Skeletal muscle satellite cell (primary cell): ENCODE measurements around the gene INF2. TPM values are rescaled to one million over a fixed set of nuclear protein-coding genes. Genes with fewer than 3 reads are reported as not detected.
A peak's percentile ranks its signal among the peaks of the same experiment; 100 is the strongest.

ENCODE experiments used
- H3K27me3 ChIP-seq: 2 replicates; pipeline ENCODE4 v1.7.0; 2013; ENCODE audit warnings: low read length; ENCODE audit not compliant: control insufficient read depth, insufficient read depth
- H3K36me3 ChIP-seq: 2 replicates; pipeline ENCODE4 v1.7.0; 2013; ENCODE audit warnings: mild to moderate bottlenecking, control low read depth, low read length; ENCODE audit not compliant: insufficient read depth
- H3K4me1 ChIP-seq: 2 replicates; pipeline ENCODE4 v1.7.0; 2013; ENCODE audit warnings: low read length; ENCODE audit not compliant: control insufficient read depth, insufficient read depth
- H3K4me2 ChIP-seq: 2 replicates; pipeline ENCODE4 v1.7.0; 2013; ENCODE audit warnings: mild to moderate bottlenecking, low read length
- H3K4me3 ChIP-seq: 2 replicates; pipeline ENCODE4 v1.7.0; 2013; ENCODE audit warnings: low read length
- H3K9ac ChIP-seq: 2 replicates; pipeline ENCODE4 v1.7.0; 2013; ENCODE audit warnings: mild to moderate bottlenecking, low read depth, low read length, moderate library complexity
- H3K9me3 ChIP-seq: replicated peaks from 2 replicates; pipeline ENCODE4 v1.7.0; 2013; ENCODE audit warnings: mild to moderate bottlenecking, control low read depth, low read length
- total RNA-seq: library from RNA; depleted of rRNA; stranded (reverse); fragments of >200 nt; gene quantifications from 2 replicates; pipeline ENCODE4 v1.2.3, GENCODE V29; 2012; rRNA removed

INF2 gene
- 52.5 and 54.0 TPM in 2 replicates for total RNA-seq

DNA sequence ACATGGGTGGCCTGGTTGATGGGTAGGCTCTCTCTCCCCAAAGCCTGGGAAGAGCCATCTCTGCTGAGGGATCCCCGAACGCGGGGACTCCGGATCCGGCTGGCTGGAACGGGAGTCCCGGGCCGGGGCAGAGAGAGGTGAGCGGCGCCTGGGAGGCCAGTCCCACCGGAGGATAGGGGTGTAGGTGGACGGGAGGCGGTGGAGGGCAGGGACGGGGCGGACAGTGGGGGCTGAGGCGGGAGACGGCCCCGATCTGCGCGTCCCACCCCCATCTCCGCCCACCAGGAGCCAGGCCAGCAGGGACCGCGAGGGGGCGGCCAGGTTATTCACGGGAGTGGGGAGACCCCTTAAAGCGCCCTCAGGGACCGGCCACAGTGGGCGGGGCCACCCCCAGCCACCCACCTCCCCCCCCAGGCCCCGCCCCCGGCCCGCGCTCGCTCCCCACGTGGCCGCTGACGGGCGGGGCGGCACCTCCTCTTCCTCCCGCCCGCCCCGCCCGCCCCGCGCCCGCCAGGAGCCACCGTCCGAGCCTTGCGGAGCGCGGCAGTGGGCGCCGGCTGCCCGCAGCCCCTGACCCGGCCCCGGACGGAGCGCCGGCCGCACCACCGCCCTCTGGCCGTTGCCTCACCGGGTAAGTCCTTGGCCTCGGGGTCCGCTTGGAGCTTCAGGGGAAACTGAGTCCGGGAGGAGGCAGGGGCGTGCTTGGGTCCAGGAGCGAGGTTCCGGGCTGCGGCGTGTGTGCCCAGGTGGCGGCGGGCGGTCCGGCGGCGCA lies at the start of gene INF2:
TSS of gene INF2 (plus strand) at position 510 of the 772 bp plus-strand sequence. CDS start 11,748 bp downstream, outside the sequence.
- H3K9me3 ChIP-seq: no peaks in the 10 kb centered on the region
- no peaks in the 10 kb centered on the region for H3K27me3 ChIP-seq
- peak within 1 kb of the TSS; percentile 90 for H3K9ac ChIP-seq
- H3K4me2 ChIP-seq: peak within 1 kb of the TSS; percentile 97
- peaks cover 63% of the 10 kb centered on the region for H3K4me1 ChIP-seq
- peaks cover 37% of the 10 kb centered on the region for H3K36me3 ChIP-seq
- H3K4me3 ChIP-seq: peak within 1 kb of the TSS; percentile 95

DNA sequence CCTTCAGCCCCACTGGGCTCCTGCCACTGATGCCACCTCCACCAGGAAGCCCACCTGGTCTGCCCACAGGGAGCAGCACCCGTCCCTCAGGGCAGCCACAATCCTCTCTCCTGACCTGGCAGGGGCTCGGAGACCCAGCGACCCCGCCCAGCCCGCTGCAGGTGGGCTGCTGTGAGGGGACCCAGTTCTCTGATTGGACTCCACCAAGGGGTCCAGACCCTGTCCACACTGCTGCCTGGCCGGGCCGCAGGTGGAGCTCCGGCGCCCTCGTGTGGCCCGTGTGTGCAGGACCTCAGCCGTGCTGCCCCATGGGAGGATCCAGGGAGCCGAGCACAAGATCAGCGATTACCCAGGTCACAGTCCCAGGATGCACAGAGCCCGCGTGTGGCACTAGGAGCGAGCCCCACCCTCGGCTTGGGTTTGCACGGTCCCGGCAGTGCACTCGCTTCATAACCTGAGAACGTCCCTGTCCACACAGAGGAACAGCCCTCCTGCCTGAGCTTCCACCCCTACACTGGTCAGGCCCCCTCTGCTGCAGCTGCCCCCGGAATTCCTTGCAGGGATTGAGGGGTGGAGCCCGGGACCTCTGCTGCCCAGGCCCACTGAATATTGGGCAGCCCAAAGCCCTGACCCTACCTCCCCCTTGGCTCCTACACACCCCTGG lies 49.4 kb upstream of the INF2 start:
- H3K4me1 ChIP-seq: no peaks in the 10 kb centered on the region
- no peak overlapping the region for H3K4me3 ChIP-seq
- H3K9ac ChIP-seq: no peak overlapping the region
- H3K9me3 ChIP-seq: no peaks in the 10 kb centered on the region
- no peaks in the 10 kb centered on the region for H3K36me3 ChIP-seq
- peaks cover 27% of the 10 kb centered on the region for H3K27me3 ChIP-seq
- H3K4me2 ChIP-seq: no peak overlapping the region

DNA sequence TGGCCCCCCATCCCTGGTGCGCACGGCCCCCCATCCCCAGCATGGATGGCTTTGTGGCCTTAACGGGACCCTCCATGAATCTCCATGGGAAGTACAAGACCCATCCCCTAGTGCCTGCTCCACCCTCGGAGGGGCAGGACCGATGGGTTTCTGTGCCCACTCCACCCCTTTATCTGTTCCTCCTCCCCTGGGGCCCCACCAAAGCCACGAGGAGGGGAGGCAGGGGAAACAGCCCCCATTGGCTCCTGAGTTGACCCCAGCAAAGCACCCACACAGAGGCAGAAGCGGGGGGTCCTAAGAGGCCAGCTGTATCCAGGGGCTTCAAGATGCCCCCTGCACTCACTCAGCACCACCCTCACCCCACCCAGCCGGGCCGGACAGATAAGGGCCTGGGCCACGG lies 48.7 kb upstream of the INF2 start:
- no peaks in the 10 kb centered on the region for H3K9me3 ChIP-seq
- no peaks in the 10 kb centered on the region for H3K36me3 ChIP-seq
- no peaks in the 10 kb centered on the region for H3K4me1 ChIP-seq
- H3K27me3 ChIP-seq: peaks cover 31% of the 10 kb centered on the region
- H3K9ac ChIP-seq: no peak overlapping the region
- no peak overlapping the region for H3K4me2 ChIP-seq
- H3K4me3 ChIP-seq: no peak overlapping the region

DNA sequence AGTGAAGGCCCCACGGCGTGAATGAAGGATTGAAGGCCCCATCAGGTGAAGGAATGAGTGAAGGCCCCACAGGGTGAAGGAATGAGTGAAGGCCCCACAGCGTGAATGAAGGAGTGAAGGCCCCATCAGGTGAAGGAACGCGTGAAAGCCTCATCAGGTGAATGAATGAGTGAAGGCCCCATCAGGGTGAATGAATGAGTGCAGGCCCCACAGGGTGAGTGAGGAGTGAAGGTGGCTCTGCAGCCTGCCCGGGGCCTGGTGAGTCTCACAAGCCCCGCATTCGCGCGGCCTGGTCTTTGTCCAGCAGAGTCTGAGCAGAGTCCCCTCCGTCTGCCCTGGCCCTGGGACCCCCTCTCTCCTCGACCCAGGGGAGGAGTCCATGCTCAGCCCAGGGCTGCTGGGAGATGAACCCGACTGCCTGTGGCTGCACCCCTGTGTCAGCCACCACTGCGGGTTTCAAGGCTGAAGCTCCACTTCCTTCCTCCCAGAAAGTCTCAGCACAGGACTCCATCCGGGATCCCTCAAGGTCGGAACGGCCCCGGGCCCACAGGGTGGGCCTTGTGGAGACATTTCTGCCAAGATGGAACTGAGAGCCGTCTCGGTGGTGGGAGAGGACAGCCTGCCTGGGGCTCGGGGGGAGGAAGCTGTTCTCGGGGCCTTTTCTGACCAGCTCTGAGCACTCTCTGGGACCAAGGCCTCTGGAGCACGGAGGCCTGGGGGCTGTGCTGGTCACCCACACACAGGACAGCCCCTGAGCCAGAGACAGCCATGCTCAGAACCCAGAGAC lies 47.5 kb upstream of the INF2 start:
- H3K27me3 ChIP-seq: peaks cover 31% of the 10 kb centered on the region
- no peak overlapping the region for H3K9ac ChIP-seq
- no peak overlapping the region for H3K4me2 ChIP-seq
- no peaks in the 10 kb centered on the region for H3K9me3 ChIP-seq
- H3K4me1 ChIP-seq: no peaks in the 10 kb centered on the region
- H3K36me3 ChIP-seq: no peaks in the 10 kb centered on the region
- no peak overlapping the region for H3K4me3 ChIP-seq

DNA sequence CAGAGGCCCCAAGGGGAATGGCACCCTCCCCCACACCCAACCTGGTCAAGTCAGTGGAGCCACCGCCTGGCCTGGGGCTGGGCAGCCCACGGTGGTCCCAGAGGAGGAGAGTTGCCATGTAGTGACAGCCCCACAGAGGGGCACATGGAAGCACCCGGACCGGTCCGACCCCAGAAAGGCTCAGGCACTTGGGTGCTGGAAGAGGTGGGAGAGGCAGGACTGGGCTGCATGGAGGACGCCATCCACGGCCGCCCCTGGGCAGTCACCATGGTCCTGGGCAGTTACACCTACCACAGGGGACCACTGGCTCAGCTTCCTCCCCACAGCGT lies 46.9 kb upstream of the INF2 start:
- H3K9ac ChIP-seq: no peak overlapping the region
- no peak overlapping the region for H3K4me3 ChIP-seq

DNA sequence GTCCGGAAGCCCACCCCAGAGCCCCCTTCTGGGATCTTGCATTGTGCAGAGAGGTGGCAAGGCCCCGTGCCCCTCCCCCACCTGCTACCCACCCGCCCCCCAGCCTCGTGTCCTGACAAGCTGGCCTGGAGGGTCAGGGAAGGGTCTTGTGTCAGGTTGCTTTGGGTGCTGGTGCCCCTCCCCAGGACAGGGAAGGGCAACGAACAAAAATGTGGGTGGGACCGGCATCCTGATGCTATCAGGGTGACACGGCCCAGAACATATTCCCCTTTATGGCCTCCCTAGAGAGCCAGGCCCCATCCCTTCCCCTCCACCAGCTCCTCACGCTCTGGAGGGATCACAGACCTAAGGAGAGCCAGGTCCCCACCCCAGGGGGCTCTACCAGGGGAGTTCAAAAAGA lies 46.1 kb upstream of the INF2 start:
- Histone ChIP-seq H3K4me2 (no peak overlapping the region), H3K27me3 (peaks cover 24% of the 10 kb centered on the region)

More for the DNA sequence above, 46.9 kb upstream of the INF2 start:
- Histone ChIP-seq H3K36me3 (no peaks in the 10 kb centered on the region), H3K27me3 (peaks cover 30% of the 10 kb centered on the region), H3K4me1 (no peaks in the 10 kb centered on the region), H3K9me3 (no peaks in the 10 kb centered on the region), H3K4me2 (no peak overlapping the region)

DNA sequence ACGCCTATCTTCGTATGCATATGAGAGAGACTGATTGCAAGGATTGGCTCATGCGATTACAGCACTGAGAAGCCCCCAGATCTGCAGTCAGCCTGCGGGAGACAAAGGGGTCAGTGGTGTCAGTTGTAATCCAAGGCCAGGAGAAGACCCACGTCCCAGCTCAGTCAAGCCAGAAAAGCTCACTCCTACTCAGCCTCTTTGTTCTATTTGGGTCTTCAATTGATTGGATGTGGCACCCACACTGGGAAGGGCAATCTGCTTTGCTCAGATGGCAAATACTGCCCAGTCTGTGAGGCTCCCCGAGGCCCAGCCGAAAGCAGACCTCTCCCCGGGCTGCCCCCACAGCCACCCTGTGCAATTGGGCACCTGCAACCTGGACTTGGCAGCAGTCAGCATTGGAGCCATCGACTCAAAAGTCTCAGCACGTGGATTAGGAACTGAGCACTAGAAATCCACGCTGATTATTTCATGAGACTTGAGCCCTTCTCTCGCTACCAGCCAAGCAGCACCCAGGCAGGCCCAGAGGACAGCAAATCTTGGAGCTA lies 45.3 kb upstream of the INF2 start:
- no peaks in the 10 kb centered on the region for H3K36me3 ChIP-seq
- no peak overlapping the region for H3K4me2 ChIP-seq
- H3K4me3 ChIP-seq: no peak overlapping the region
- no peaks in the 10 kb centered on the region for H3K4me1 ChIP-seq
- no peak overlapping the region for H3K9ac ChIP-seq
- no peaks in the 10 kb centered on the region for H3K9me3 ChIP-seq
- peaks cover 16% of the 10 kb centered on the region for H3K27me3 ChIP-seq

More for the DNA sequence above, 46.1 kb upstream of the INF2 start:
- H3K9me3 ChIP-seq: no peaks in the 10 kb centered on the region
- no peaks in the 10 kb centered on the region for H3K4me1 ChIP-seq
- H3K4me3 ChIP-seq: no peak overlapping the region
- H3K9ac ChIP-seq: no peak overlapping the region
- H3K36me3 ChIP-seq: no peaks in the 10 kb centered on the region

DNA sequence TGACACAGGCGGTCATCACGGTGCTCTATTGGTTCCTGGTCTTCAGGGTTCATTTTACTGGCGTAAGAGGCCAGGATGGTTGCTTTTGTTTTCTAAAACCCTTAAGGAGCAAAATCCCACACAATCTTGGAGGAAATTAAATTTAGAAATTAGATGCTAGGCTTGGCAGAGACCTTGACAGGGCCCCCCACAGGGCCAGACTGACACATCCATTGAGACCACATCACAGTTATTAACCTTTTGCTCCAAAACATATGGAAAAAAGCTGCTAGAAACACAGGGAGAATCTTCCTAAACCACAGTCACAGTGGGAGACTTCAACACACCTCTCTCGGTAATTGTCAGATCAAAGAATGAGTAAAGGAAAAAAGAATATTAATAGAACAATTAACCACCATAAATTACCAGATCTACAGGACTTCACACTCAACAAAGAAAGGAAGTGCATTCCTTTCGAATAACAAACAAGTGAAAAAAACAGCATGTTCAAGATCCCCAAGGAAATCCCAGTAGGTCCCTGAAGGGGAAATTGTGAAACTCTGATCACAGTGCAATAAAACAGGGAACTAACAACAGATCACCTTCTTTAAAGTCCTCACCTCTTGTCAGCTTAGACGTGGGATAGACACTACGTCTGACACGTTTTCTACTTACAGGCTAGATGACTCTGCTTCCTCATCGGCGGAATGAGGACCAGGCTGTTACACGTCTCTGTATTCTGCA lies 44.6 kb upstream of the INF2 start:
- Histone ChIP-seq H3K4me1 (no peaks in the 10 kb centered on the region), H3K36me3 (no peaks in the 10 kb centered on the region), H3K27me3 (peaks cover 20% of the 10 kb centered on the region), H3K9me3 (no peaks in the 10 kb centered on the region), H3K4me3 (no peak overlapping the region), H3K4me2 (no peak overlapping the region), H3K9ac (no peak overlapping the region)

DNA sequence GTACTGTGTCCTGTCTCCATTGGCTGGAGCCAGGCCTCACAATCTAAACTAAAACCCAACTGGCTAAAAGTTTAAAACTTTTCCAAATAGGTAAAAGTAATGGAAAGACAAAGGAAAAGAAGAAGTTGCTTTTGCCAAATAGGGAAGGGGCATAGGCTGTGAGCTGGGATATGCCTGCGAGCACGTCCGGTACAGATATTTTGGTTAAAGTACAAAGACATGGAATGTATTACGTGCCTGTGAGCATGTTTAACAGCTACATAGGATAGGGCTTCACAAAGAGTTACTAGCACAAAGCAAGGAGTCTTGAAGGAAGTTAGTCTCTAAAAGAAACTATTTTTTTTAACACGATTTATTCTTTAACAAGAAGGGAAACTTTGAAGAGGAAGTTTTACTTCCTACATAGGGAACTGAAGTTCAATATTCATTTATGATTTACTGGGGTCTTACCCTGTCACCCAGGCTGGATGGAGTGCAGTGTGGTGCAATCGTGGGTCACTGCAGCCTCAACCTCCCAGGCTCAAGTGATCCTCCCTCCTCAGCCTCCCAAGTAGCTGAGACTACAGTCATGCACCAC lies 41.9 kb upstream of the INF2 start:
- Histone ChIP-seq H3K4me3 (no peak overlapping the region), H3K9ac (no peak overlapping the region), H3K4me2 (no peak overlapping the region), H3K27me3 (peaks cover 20% of the 10 kb centered on the region), H3K4me1 (no peaks in the 10 kb centered on the region), H3K9me3 (no peaks in the 10 kb centered on the region), H3K36me3 (no peaks in the 10 kb centered on the region)

DNA sequence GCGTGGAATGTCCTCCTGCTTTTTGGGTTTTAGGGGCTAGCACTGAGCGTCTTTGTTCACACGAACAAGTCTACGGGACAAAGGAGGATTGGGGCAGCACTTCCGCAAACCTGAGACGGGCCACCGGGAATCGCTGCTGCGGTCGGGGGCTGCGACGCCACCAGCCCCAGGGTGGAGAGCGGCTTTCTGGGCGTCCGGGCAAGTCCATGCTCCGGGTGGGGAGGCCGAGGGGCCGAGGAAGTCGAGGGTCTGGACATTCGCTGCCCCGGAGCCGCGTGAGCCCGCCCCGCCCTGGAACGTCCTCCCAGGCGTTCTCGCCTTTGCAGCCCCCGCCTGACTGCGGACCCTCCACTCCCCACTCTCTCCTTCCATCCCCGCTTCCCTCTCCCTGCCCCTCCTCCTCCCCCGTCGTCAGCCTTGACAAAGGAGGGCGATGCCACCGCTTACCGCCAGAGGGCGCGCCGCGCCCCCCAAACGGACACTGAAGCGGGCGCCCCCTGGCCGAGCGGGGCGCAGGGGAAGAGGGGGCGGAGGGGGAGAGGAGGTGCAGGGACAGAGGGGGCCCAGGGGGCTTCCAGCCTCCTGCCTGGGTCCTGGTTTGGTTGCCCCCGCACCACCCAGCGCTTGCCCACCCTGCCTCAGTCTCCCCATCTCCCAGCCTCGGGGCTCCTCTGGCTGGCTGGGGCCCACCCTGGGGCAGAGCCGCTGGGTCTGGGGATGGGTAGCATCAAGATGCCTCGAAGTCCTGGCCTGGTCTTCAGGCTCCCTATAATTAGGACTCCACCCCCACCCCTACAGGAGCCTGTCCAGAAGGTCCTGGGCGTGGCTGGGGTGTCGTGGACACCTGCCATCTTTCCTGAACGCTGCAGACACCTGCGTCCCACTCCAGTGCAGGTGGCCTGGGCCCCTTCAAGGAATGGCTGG lies 39.1 kb upstream of the INF2 start:
- H3K4me2 ChIP-seq: peak overlapping the region; percentile 96
- no peaks in the 10 kb centered on the region for H3K4me1 ChIP-seq
- peak overlapping the region; percentile 72 for H3K4me3 ChIP-seq
- H3K36me3 ChIP-seq: no peaks in the 10 kb centered on the region
- H3K9me3 ChIP-seq: peaks cover 4% of the 10 kb centered on the region
- H3K27me3 ChIP-seq: peaks cover 11% of the 10 kb centered on the region
- peak overlapping the region; percentile 42 for H3K9ac ChIP-seq
